ENCODE results near the gene SP100.

Gene SP100

GRCh38 chr2:230457073-230457768, 41.2 kb downstream of the SP100 start:
- H3K9me2 ChIP-seq (replicated peaks; ENCODE audit: low read depth, low read length): no peaks in the 10 kb centered on the region
- H2AFZ ChIP-seq (ENCODE audit: low read length): no peak overlapping the region
- H3K9ac ChIP-seq (ENCODE audit: low read depth, low read length, poor library complexity, severe bottlenecking): no peak overlapping the region
- no peaks in the 10 kb centered on the region for H4K20me1 ChIP-seq (ENCODE audit: insufficient read depth, low read length, poor library complexity, severe bottlenecking)
- no peaks in the 10 kb centered on the region for H3K79me2 ChIP-seq (ENCODE audit: insufficient read depth, low read length)
- H3F3A ChIP-seq (ENCODE audit: low read depth): no peaks in the 10 kb centered on the region
- H3K27me3 ChIP-seq (ENCODE audit: insufficient read depth, low read length, poor library complexity, severe bottlenecking): no peaks in the 10 kb centered on the region
- peak overlapping the region; percentile 46 for H3K4me2 ChIP-seq (ENCODE audit: low read depth, low read length, poor library complexity, severe bottlenecking)
- peaks cover 5% of the 10 kb centered on the region; the same call in 1 of the 2 replicates for H3K9me3 ChIP-seq (ENCODE audit: insufficient read depth, low read depth, low read length)
- TF ChIP-seq EZH2phosphoT487 (IDR thresholded peaks at IDR 0.05; ENCODE audit: borderline replicate concordance) (no peak), CTCF (conservative IDR thresholded peaks at IDR 0.05; ENCODE audit: low read length) (no peak)
- H3K4me1 ChIP-seq (ENCODE audit: insufficient read depth, low read length, poor library complexity, severe bottlenecking): peaks cover 9% of the 10 kb centered on the region
- H3K36me3 ChIP-seq (ENCODE audit: insufficient read depth, low read length): peaks cover 64% of the 10 kb centered on the region
- H3K4me3 ChIP-seq (ENCODE audit: low read length, poor library complexity, severe bottlenecking): no peak overlapping the region

- Histone ChIP-seq H3K27me3 (ENCODE audit: insufficient read depth, low read length, poor library complexity, severe bottlenecking) (no peaks in the 10 kb centered on the region), H3K4me2 (ENCODE audit: low read depth, low read length, poor library complexity, severe bottlenecking) (peak overlapping the region; percentile 46), H3K79me2 (ENCODE audit: insufficient read depth, low read length) (no peaks in the 10 kb centered on the region), H3K9me2 (replicated peaks; ENCODE audit: low read depth, low read length) (no peaks in the 10 kb centered on the region), H3K4me3 (ENCODE audit: low read length, poor library complexity, severe bottlenecking) (no peak overlapping the region), H3F3A (ENCODE audit: low read depth) (no peaks in the 10 kb centered on the region), H4K20me1 (ENCODE audit: insufficient read depth, low read length, poor library complexity, severe bottlenecking) (no peaks in the 10 kb centered on the region), H3K36me3 (ENCODE audit: insufficient read depth, low read length) (peaks cover 67% of the 10 kb centered on the region), H3K9ac (ENCODE audit: low read depth, low read length, poor library complexity, severe bottlenecking) (no peak overlapping the region), H2AFZ (ENCODE audit: low read length) (no peak overlapping the region), H3K9me3 (ENCODE audit: insufficient read depth, low read depth, low read length) (peaks cover 5% of the 10 kb centered on the region; the same call in 1 of the 2 replicates), H3K4me1 (ENCODE audit: insufficient read depth, low read length, poor library complexity, severe bottlenecking) (peaks cover 9% of the 10 kb centered on the region)
- no peak for TF ChIP-seq CTCF (conservative IDR thresholded peaks at IDR 0.05; ENCODE audit: low read length)
- TF ChIP-seq EZH2phosphoT487 (IDR thresholded peaks at IDR 0.05; ENCODE audit: borderline replicate concordance): no peak
Measured at GRCh38 chr2:230457793-230458192, 41.8 kb downstream of the SP100 start.

- Histone ChIP-seq H3K9me3 (ENCODE audit: insufficient read depth, low read depth, low read length) (peaks cover 5% of the 10 kb centered on the region; the same call in 1 of the 2 replicates), H3K9ac (ENCODE audit: low read depth, low read length, poor library complexity, severe bottlenecking) (no peak overlapping the region), H3K4me3 (ENCODE audit: low read length, poor library complexity, severe bottlenecking) (no peak overlapping the region), H3K4me2 (ENCODE audit: low read depth, low read length, poor library complexity, severe bottlenecking) (no peak overlapping the region), H3K9me2 (replicated peaks; ENCODE audit: low read depth, low read length) (no peaks in the 10 kb centered on the region), H3F3A (ENCODE audit: low read depth) (no peaks in the 10 kb centered on the region), H3K4me1 (ENCODE audit: insufficient read depth, low read length, poor library complexity, severe bottlenecking) (peaks cover 9% of the 10 kb centered on the region), H3K27me3 (ENCODE audit: insufficient read depth, low read length, poor library complexity, severe bottlenecking) (no peaks in the 10 kb centered on the region), H2AFZ (ENCODE audit: low read length) (no peak overlapping the region), H3K79me2 (ENCODE audit: insufficient read depth, low read length) (no peaks in the 10 kb centered on the region), H4K20me1 (ENCODE audit: insufficient read depth, low read length, poor library complexity, severe bottlenecking) (no peaks in the 10 kb centered on the region), H3K36me3 (ENCODE audit: insufficient read depth, low read length) (peaks cover 75% of the 10 kb centered on the region)
- no peak for TF ChIP-seq CTCF (conservative IDR thresholded peaks at IDR 0.05; ENCODE audit: low read length)
- TF ChIP-seq EZH2phosphoT487 (IDR thresholded peaks at IDR 0.05; ENCODE audit: borderline replicate concordance): no peak
Measured at GRCh38 chr2:230459216-230459615, 43.2 kb downstream of the SP100 start.

Measured in Loucy (cell line).